ENCODE results near the gene FANCD2.
"Not testable (repeated sequence)": the region's sequence is repeated elsewhere in the genome, so short reads cannot be mapped to it uniquely, and the experiment has no call there.

FANCD2 gene

GRCh38 chr3:10012106-10012505 is 14.1 kb upstream of the FANCD2 start:
- DNase-seq (ENCODE audit: low read depth in 2 of 2, low spot score in 1 of 2): no peak

- no peak for DNase-seq (ENCODE audit: low read depth in 2 of 2, low spot score in 1 of 2)
Observed at GRCh38 chr3:10015461-10015904, 10.8 kb upstream of the FANCD2 start.

GRCh38 chr3:10017636-10018292 is 8.5 kb upstream of the FANCD2 start:
- no peak for DNase-seq (ENCODE audit: low read depth in 2 of 2, low spot score in 1 of 2)

DNA sequence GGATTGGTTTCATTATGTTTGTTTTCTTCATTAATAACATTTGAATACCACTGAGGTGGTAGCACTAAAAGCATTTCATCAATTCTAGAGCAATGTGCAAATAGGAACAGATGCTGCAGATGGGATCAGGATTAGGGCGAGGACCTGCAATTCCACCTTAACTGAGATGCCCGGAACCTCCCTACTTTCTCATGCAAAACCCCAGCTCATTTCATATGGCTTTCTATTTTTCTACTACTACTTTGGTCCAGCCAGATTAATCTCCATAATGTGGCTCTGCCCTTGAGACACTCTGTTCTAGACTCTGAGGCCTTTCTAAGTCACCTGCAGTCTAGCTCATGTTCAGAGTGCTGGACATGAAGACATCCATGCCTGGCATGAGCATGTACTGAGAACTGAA is 7.4 kb upstream of the FANCD2 start:
- DNase-seq (ENCODE audit: low read depth in 2 of 2, low spot score in 1 of 2): not testable (repeated sequence)

DNA sequence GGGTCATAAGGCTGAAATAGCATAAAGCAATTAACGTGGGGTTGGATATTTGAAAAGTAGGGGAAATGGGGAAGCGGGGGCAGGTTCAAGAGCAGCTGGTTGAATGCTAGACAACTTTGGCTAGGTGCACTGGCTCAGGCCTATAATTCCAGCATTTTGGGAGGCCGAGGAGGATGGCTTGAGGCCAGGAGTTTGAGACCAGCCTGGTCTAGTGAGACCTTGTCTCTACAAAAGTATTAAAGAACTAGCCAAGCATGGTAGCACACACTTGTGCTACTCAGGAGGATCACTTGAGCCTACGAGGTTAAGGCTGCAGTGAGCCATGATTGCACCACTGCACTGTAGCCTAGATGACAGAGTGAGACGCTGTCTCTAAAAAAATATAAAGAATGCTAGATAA is 6.9 kb upstream of the FANCD2 start:
- no peak for DNase-seq (ENCODE audit: low read depth in 2 of 2, low spot score in 1 of 2)

- no peak for DNase-seq (ENCODE audit: low read depth in 2 of 2, low spot score in 1 of 2)
Observed at GRCh38 chr3:10021856-10022775, 4.1 kb upstream of the FANCD2 start.

- DNase-seq (ENCODE audit: low read depth in 2 of 2, low spot score in 1 of 2): no peak
Observed at GRCh38 chr3:10023587-10024310, 2.5 kb upstream of the FANCD2 start.

- no peak for DNase-seq (ENCODE audit: low read depth in 2 of 2, low spot score in 1 of 2)
Observed at GRCh38 chr3:10025205-10026083, 793 bp upstream of the FANCD2 start.

DNA sequence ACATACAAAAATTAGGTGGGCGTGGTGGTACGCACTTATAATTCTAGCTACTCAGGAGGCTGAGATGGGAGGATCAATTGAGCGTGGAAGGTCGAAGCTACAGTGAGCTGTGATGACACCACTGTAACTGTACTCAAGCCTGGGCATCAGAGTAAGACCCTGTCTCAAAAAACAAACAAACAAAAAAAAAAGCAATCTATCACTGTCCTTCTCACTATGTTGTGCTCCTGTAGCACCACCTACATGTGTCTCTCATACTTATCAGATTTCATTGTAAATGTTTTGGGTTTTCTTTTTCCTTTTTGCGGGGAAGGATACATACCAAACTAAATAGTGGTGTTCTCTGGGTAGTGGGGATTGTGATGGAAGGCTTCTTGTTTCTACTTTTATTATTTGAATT is 14.8 kb downstream of the FANCD2 start:
- no peak for DNase-seq (ENCODE audit: low read depth in 2 of 2, low spot score in 1 of 2)

DNA sequence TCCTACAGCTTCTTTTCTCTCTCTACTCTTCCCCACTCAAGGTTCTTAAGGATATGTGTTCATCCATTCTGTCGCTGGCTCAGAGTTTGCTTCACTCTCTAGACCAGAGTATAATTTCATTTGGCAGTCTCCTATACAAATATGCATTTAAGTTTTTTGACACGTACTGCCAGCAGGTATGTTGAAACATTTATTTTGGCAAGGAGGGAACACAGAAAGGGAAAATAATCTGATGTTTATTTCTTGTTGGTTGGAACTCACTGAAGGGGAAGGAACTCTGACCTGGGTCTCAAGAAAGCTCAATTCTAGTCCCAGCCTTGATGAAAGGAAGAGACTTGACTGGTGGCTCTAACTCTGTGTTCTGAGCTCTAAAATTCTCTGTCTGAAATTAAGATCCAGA is 21.6 kb downstream of the FANCD2 start:
- no peak for DNase-seq (ENCODE audit: low read depth in 2 of 2, low spot score in 1 of 2)

- not testable (repeated sequence) for DNase-seq (ENCODE audit: low read depth in 2 of 2, low spot score in 1 of 2)
Observed at GRCh38 chr3:10053054-10053453, 26.8 kb downstream of the FANCD2 start.

- no peak for DNase-seq (ENCODE audit: low read depth in 2 of 2, low spot score in 1 of 2)
Observed at GRCh38 chr3:10055097-10055496, 28.9 kb downstream of the FANCD2 start.

DNA sequence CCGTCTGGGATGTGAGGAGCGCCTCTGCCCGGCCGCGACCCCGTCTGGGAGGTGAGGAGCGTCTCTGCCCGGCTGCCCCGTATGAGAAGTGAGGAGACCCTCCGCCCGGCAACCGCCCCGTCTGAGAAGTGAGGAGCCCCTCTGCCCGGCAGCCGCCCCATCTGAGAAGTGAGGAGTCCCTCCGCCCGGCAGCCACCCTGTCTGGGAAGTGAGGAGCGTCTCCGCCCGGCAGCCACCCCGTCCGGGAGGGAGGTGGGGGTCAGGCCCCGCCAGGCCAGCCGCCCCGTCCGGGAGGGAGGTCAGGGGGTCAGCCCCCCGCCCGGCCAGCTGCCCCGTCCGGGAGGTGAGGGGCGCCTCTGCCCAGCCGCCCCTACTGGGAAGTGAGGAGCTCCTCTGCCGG is 43.8 kb downstream of the FANCD2 start:
- not testable (repeated sequence) for DNase-seq (ENCODE audit: low read depth in 2 of 2, low spot score in 1 of 2)

DNA sequence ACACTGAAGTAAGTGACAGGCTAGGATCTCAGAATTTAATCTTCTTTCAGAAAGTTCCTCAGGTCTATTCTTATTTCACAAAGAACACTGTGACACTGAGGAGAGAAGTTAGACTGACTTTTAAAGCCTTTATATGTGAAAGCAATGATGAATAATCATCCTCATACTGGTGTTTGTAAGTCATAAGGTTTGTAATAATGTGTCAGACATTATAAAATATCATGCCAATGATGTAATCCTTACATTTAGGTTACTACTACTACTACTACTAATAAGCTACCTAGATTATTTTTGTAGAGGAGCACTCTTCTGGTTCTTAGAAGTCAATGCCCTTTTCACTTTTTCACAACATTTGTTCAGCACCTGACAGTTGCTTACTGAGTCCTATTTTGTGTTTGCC is 48.4 kb downstream of the FANCD2 start:
- DNase-seq (ENCODE audit: low read depth in 2 of 2, low spot score in 1 of 2): no peak

DNA sequence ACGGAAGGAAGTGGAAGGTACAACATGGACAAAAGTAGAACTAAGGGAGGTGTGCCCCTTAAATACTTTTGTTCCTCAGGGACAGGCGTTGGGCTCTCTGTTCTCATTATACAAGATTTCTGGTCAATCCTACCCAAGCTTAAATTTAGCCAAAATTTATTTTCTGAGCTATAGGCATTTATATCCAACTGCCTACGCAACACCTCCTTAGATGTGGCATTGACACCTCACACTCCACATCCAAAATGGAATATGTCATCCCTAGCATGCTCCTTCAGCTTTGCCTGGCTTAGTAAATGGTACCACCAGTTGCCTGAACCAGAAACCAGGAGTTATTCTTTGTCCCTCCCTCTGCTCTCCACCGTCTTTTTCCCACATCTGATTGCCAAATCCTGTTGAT is 55.6 kb downstream of the FANCD2 start:
- no peak for DNase-seq (ENCODE audit: low read depth in 2 of 2, low spot score in 1 of 2)

GRCh38 chr3:10085738-10086137 is 59.5 kb downstream of the FANCD2 start:
- DNase-seq (ENCODE audit: low read depth in 2 of 2, low spot score in 1 of 2): no peak

- DNase-seq (ENCODE audit: low read depth in 2 of 2, low spot score in 1 of 2): no peak
Observed at GRCh38 chr3:10088256-10088655, 62.0 kb downstream of the FANCD2 start.

DNA sequence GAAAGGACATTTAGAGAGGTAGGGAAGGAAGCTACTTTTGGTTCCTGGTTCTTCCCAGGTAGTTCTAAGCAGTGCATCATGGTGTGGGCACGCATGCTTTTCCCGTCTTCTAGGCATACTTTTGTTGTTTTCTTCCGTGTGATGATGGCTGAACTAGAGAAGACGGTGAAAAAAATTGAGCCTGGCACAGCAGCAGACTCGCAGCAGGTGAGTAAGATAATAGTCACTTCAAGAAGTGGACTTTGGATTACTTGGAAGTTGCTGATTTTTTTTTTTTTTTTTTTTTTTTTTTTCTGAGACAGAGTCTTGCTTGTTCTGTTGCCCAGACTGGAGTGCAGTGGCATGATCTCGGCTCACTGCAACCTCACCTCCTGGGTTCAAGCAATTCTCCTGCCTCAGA is 63.9 kb downstream of the FANCD2 start:
- no peak for DNase-seq (ENCODE audit: low read depth in 2 of 2, low spot score in 1 of 2)

DNA sequence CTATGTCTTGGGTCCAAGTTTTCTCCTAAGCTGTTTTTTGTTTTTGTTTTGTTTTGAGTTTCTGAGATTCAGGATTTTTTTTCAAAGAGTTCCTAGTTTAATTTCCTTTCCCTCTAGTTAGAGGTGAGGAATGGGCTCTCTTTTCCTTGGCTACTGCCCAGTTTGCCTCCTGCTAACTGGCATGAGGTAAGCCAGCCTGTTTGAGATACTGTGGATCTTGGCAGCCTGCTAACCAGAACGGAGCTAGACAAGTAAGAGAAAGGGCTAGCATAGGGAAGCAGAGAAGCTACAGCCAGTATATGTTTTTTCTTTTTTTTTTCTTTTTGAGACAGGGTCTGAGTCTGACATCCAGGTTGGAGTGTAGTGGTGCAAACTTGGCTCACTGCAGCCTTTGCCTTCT is 64.5 kb downstream of the FANCD2 start:
- not testable (repeated sequence) for DNase-seq (ENCODE audit: low read depth in 2 of 2, low spot score in 1 of 2)

GRCh38 chr3:10091387-10091786 is 65.2 kb downstream of the FANCD2 start:
- not testable (repeated sequence) for DNase-seq (ENCODE audit: low read depth in 2 of 2, low spot score in 1 of 2)

- no peak for DNase-seq (ENCODE audit: low read depth in 2 of 2, low spot score in 1 of 2)
Observed at GRCh38 chr3:10093678-10094077, 67.4 kb downstream of the FANCD2 start.
